ENCODE measurements around the gene PDLIM7. TPM values are rescaled to one million over a fixed set of nuclear protein-coding genes. Genes with fewer than 3 reads are reported as not detected.
A peak's percentile ranks its signal among the peaks of the same experiment; 100 is the strongest.
"Not testable (repeated sequence)": the region's sequence is repeated elsewhere in the genome, so short reads cannot be mapped to it uniquely, and the experiment has no call there.

PDLIM7 gene
- polyA plus RNA-seq, 1 of the 3 experiments (the other 2 are of a cell fraction) = 206 TPM

GRCh38 chr5:177486256-177486655 is 11.1 kb downstream of the PDLIM7 start:
- Histone ChIP-seq H3K4me1 (ENCODE audit: control insufficient read depth in 1 of 2, insufficient read depth in 2 of 2, low read depth in 1 of 2, low read length in 1 of 2) (peaks cover 0 to 36% of the 10 kb centered on the region in 2 experiments; a peak in 1 of 4 replicates), H3K9ac (no peak overlapping the region), H3K4me2 (no peak overlapping the region), H3F3A (replicated peaks; ENCODE audit: insufficient read depth) (peaks cover 58% of the 10 kb centered on the region), H3K36me3 (replicated peaks in 1 of 2; ENCODE audit: control insufficient read depth in 1 of 2, insufficient read depth in 2 of 2, low read length in 1 of 2) (peaks cover 52 to 58% of the 10 kb centered on the region in 2 experiments), H4K20me1 (ENCODE audit: insufficient read depth) (peaks cover 58% of the 10 kb centered on the region), H2AFZ (ENCODE audit: low read depth) (no peak overlapping the region), H3K27me3 (ENCODE audit: insufficient read depth) (no peaks in the 10 kb centered on the region), H3K9me2 (no peaks in the 10 kb centered on the region), H3K27ac (ENCODE audit: low read depth in 2 of 2, low read length in 1 of 2) (no peak overlapping the region), H3K79me2 (ENCODE audit: insufficient read depth) (peaks cover 20% of the 10 kb centered on the region; the same call in 1 of the 2 replicates), H3K9me3 (no peaks in the 10 kb centered on the region), H3K4me3 (ENCODE audit: low read depth in 2 of 2, low read length in 1 of 2) (no peak overlapping the region)
- CTCF ChIA-PET = interaction anchor here (0.7 to 20.3 kb wide), 4 partner anchors 9 to 96 kb away, joined by 3 to 201 read pairs (median 6); partner anchors contain the start of gene PDLIM7
- peak; percentile 29; the same call in 1 of the 2 replicates for TF ChIP-seq POLR2AphosphoS5 (IDR thresholded peaks at IDR 0.05; ENCODE audit: low read depth, low read length)
- TF ChIP-seq IRF3 (IDR thresholded peaks at IDR 0.05; ENCODE audit: low read depth, low read length) = no peak
- no peak for TF ChIP-seq EZH2phosphoT487 (IDR thresholded peaks at IDR 0.05; ENCODE audit: borderline replicate concordance, low read depth)
- no peak for TF ChIP-seq RFX5 (IDR thresholded peaks at IDR 0.05; ENCODE audit: low read length)
- no peak for TF ChIP-seq MAX (IDR thresholded peaks at IDR 0.05; ENCODE audit: low read depth)
- POLR2A ChIA-PET = no interaction called here
- 98% methylated on average over 3 of the region's 3 CpGs for WGBS (ENCODE audit: low lambda C conversion rate)
- DNase-seq = no peak

GRCh38 chr5:177485753-177486152 is 11.7 kb downstream of the PDLIM7 start:
- Histone ChIP-seq H3K36me3 (replicated peaks in 1 of 2; ENCODE audit: control insufficient read depth in 1 of 2, insufficient read depth in 2 of 2, low read length in 1 of 2) (peaks cover 47 to 54% of the 10 kb centered on the region in 2 experiments), H3K4me1 (ENCODE audit: control insufficient read depth in 1 of 2, insufficient read depth in 2 of 2, low read depth in 1 of 2, low read length in 1 of 2) (peaks cover 0 to 38% of the 10 kb centered on the region in 2 experiments; a peak in 1 of 4 replicates)

GRCh38 chr5:177484902-177485549 is 12.4 kb downstream of the PDLIM7 start:
- H3K4me3 ChIP-seq (ENCODE audit: low read depth in 2 of 2, low read length in 1 of 2) = no peak overlapping the region
- peaks cover 65% of the 10 kb centered on the region for H3F3A ChIP-seq (replicated peaks; ENCODE audit: insufficient read depth)
- no peaks in the 10 kb centered on the region for H3K9me3 ChIP-seq
- CTCF ChIA-PET = interaction anchor here (0.7 to 20.3 kb wide), 5 partner anchors 10 to 80 kb away, joined by 3 to 201 read pairs (median 3); partner anchors contain the start of gene PDLIM7
- peak overlapping the region; percentile 17 to 30; a peak in 3 of 4 replicates for H3K27ac ChIP-seq (ENCODE audit: low read depth in 2 of 2, low read length in 1 of 2)
- H3K79me2 ChIP-seq (ENCODE audit: insufficient read depth) = peaks cover 8% of the 10 kb centered on the region; the same call in 1 of the 2 replicates
- no peak overlapping the region for H3K4me2 ChIP-seq
- peaks cover 46 to 48% of the 10 kb centered on the region in 2 experiments for H3K36me3 ChIP-seq (replicated peaks in 1 of 2; ENCODE audit: control insufficient read depth in 1 of 2, insufficient read depth in 2 of 2, low read length in 1 of 2)
- H3K9ac ChIP-seq = no peak overlapping the region
- H3K4me1 ChIP-seq (ENCODE audit: control insufficient read depth in 1 of 2, insufficient read depth in 2 of 2, low read depth in 1 of 2, low read length in 1 of 2) = peaks cover 4 to 44% of the 10 kb centered on the region in 2 experiments; a peak in 2 of 4 replicates
- POLR2A ChIA-PET = no interaction called here
- H3K27me3 ChIP-seq (ENCODE audit: insufficient read depth) = no peaks in the 10 kb centered on the region
- no peak overlapping the region for H2AFZ ChIP-seq (ENCODE audit: low read depth)
- H3K9me2 ChIP-seq = no peaks in the 10 kb centered on the region
- H4K20me1 ChIP-seq (ENCODE audit: insufficient read depth) = peaks cover 49% of the 10 kb centered on the region
- no peak for DNase-seq
- WGBS (ENCODE audit: low lambda C conversion rate) = 77% methylated on average over 12 of the region's 13 CpGs
- no peak for TF ChIP-seq MAX (IDR thresholded peaks at IDR 0.05; ENCODE audit: low read depth)
- TF ChIP-seq REST (IDR thresholded peaks at IDR 0.05; ENCODE audit: low read depth, low read length) = no peak
- TF ChIP-seq RFX5 (IDR thresholded peaks at IDR 0.05; ENCODE audit: low read length) = no peak
- no peak for TF ChIP-seq GABPA (IDR thresholded peaks at IDR 0.05; ENCODE audit: low read depth)
- no peak; the same call in 1 of the 2 replicates for TF ChIP-seq POLR2AphosphoS5 (IDR thresholded peaks at IDR 0.05; ENCODE audit: low read depth, low read length)
- TF ChIP-seq MXI1 (IDR thresholded peaks at IDR 0.05; ENCODE audit: low read depth, low read length) = no peak
- TF ChIP-seq MEF2A (IDR thresholded peaks at IDR 0.05; ENCODE audit: borderline replicate concordance, low read depth) = no peak
- no peak for TF ChIP-seq SMC3 (IDR thresholded peaks at IDR 0.05; ENCODE audit: low read depth, low read length)

More at GRCh38 chr5:177485753-177486152, 11.7 kb downstream of the PDLIM7 start:
- H3K9ac ChIP-seq; H3K4me2 ChIP-seq; H3K27me3 ChIP-seq (ENCODE audit: insufficient read depth); H3K9me3 ChIP-seq; H3K9me2 ChIP-seq; H2AFZ ChIP-seq (ENCODE audit: low read depth); H3K4me3 ChIP-seq (ENCODE audit: low read depth in 2 of 2, low read length in 1 of 2); DNase-seq; POLR2A ChIA-PET: not testable (repeated sequence)
- Histone ChIP-seq H3K27ac (ENCODE audit: low read depth in 2 of 2, low read length in 1 of 2) (0 out of 4 replicates have a peak overlapping the region, but pooled peaks of 1 of the 2 experiments have one; percentile 30), H3K79me2 (ENCODE audit: insufficient read depth) (peaks cover 15% of the 10 kb centered on the region; the same call in 1 of the 2 replicates), H3F3A (replicated peaks; ENCODE audit: insufficient read depth) (peaks cover 61% of the 10 kb centered on the region), H4K20me1 (ENCODE audit: insufficient read depth) (peaks cover 53% of the 10 kb centered on the region)
- CTCF ChIA-PET = interaction anchor here (0.7 to 20.3 kb wide), 3 partner anchors 9 to 31 kb away, joined by 3 to 201 read pairs (median 10); partner anchors contain the start of gene PDLIM7
- 90% methylated on average over 3 of the region's 3 CpGs for WGBS (ENCODE audit: low lambda C conversion rate)
